Spleen (tissue), 7 donors: ENCODE measurements around the gene TMEM129.

Experiments used
- CTCF ChIP-seq, 11 experiments: fragments of 200-600 bp in 7 of 11; fragments of 450-650 bp in 4 of 11; sonication (generic) in 4 of 11; IDR thresholded peaks in 8 of 11; conservative IDR thresholded peaks in 3 of 11; 1 replicate in 7 of 11; 2 replicates in 4 of 11; pipeline versions ENCODE4 v1.4.0 to v1.8.0; 2016 to 2021; ENCODE audit warnings: antibody characterized with exemption in 11 of 11, inconsistent platforms in 4 of 11, mild to moderate bottlenecking in 1 of 11
- POLR2A ChIP-seq, 3 donors: fragments of 450-650 bp; IDR thresholded peaks; one replicate each; pipeline ENCODE4 v1.5.1; 2017; ENCODE audit warnings: antibody characterized with exemption in 3 of 3, mild to moderate bottlenecking in 1 of 3
- donor health status: DM: no; HTN: no; CAD: no; lungs with moderate emphysema.
- donor health status: DM: no; HTN: no; CAD: no.
- donor health status: DM: no; HTN: no; CAD: no.

GRCh38 chr4:1682860-1683259 is 38.3 kb downstream of the TMEM129 start:
- TF ChIP-seq CTCF (IDR thresholded peaks at IDR 0.05 in 8 of 11, conservative IDR thresholded peaks at IDR 0.05 in 3 of 11) (no peak), POLR2A (IDR thresholded peaks at IDR 0.05) (no peak)
